K562 treated with DMSO at 1 percent for 4 hours (cell line): ENCODE results near the gene U2AF1L4. TPM values are rescaled to one million over a fixed set of nuclear protein-coding genes. Genes with fewer than 3 reads are reported as not detected.

Experiments used
- total RNA-seq: library from RNA; unstranded; fragments of 300-600 nt; gene quantifications from 2 replicates; pipeline ENCODE4 v1.2.3, GENCODE V29; 2022; ENCODE audit not compliant: insufficient read depth

The U2AF1L4 gene, protein sequence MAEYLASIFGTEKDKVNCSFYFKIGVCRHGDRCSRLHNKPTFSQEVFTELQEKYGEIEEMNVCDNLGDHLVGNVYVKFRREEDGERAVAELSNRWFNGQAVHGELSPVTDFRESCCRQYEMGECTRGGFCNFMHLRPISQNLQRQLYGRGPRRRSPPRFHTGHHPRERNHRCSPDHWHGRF
- total RNA-seq: 4.8 and 6.9 TPM in 2 replicates

DNA sequence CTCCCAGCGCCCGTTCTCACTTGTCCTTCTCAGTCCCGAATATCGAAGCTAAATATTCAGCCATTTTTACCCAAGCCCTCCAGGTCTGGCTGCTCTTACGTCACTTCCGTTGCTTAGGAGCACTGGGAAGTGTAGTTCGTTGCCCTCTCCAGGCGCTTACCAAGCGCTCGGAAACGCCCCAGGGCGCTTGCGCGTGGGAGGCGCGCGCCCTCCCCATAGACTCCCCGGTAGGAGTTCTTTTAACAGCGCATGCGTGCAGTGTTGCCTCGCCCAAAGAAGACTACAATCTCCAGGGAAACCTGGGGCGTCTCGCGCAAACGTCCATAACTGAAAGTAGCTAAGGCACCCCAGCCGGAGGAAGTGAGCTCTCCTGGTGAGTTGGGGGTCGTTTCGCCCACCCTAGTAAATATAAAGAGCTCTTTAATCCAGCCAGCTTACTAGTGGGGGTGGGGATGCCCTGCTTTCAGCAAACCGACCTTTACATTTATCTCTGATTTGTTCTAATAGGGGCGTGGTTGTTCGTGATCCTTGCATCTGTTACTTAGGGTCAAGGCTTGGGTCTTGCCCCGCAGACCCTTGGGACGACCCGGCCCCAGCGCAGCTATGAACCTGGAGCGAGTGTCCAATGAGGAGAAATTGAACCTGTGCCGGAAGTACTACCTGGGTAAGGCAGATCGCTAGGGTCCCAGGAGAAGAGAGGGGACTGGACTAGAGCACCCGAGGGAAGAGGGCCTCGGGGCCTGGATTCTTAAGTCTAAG, at the start of gene U2AF1L4, which contains the start of gene PSENEN:
U2AF1L4 (minus strand) TSS at position 91 of the 759 bp plus-strand sequence; CDS start at position 64, 27 bp downstream.
PSENEN (plus strand) TSS at position 324 of the 759 bp plus-strand sequence; CDS start at position 604, 280 bp downstream.

DNA sequence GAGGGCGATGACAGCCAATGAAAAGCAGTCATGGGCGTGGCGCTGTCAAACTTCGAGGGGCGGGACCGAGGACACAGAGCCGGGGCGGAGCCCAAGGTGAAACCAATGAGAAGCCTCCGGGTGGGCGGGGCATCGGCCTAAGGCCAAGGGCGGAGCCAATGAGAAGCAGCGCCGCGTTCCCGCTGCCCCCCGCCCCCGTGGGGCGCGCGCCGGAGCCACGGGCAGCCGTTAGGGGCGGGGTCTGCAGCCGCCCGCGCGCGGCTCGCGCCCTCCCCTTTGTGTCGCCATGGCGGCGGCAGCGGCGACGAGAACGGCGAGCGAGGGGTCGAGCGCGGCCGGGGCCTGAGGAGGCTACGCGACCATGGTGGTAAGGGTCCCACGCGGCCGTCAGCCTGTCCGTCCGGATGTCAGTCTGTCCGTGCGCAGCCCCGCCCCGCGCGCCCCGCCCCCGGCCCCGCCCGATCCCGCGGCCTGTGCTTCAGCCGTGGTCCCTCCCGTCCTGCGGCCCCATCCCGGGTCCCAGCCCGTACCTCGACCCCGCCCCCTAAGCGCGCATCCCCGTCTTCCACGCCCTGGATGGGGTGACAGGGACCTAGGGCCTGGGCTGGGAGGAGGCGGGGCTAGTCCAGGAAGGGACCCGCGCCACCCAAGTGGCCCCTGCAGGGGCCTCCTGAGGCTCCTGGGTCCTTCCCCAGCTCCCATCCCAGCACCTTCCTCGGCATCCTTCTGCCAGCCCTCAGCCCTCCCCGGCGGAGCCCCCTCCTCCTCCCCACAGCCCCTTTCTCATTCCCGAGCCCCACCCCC, 30.3 kb upstream of the U2AF1L4 start, which contains the start of gene ARHGAP33:
ARHGAP33 (plus strand) TSS at position 267 of the 804 bp plus-strand sequence; CDS start at position 362, 95 bp downstream.

GRCh38 chr19:35757749-35758608, 12.8 kb upstream of the U2AF1L4 start, which contains the start of gene PROSER3:
PROSER3 (plus strand) TSS chr19:35758176; CDS start chr19:35758216, 40 bp downstream.

GRCh38 chr19:35756377-35757230, 11.4 kb upstream of the U2AF1L4 start, which contains the start of gene HSPB6:
HSPB6 (minus strand) TSS chr19:35757029; CDS start chr19:35757008, 21 bp downstream.

DNA sequence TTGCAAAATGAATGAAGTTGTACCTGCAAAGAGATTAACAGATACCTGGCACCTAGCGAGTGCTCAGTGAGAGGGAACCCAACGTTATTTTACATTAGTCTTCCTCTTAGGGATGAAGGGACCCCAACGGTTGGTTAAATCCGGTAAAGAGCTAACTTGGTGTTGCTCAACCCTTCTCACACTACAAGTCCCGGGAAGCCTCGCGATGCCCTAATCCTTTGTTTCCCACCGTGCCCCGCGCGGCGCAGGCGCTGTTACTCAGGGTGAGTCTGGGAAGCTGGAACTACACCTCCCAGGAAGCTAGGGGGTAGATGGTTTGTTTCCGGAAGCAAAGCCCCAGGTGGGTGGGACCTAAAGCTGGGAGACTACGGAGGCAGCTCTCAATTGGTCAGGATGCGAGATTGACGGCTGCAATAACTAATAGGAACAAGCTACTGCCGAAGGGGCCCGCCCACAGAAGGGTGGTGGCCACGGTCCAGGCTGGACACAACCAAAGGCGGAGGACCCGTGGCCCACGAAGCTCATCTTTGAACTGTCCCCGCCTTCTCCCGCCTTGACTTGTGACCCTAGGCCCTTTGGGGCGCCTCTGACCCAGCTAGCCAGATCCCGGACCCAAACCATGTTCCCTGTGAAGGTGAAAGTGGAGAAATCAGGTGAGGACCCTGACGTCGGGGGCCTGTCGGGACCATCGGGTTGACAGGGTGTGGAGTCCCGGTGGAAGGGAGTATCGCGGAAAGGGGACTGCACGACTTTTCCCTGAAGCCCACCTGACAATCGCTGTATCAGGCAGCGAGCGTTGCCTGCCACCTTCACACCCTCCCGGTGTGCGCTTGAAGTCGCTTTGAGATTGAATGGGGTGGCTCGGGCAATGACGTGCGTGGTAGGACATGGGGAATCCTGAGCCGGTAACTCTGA, 3.1 kb upstream of the U2AF1L4 start, which contains the start of gene LIN37:
LIN37 (plus strand) TSS at position 471 of the 915 bp plus-strand sequence; CDS start at position 620, 149 bp downstream.

DNA sequence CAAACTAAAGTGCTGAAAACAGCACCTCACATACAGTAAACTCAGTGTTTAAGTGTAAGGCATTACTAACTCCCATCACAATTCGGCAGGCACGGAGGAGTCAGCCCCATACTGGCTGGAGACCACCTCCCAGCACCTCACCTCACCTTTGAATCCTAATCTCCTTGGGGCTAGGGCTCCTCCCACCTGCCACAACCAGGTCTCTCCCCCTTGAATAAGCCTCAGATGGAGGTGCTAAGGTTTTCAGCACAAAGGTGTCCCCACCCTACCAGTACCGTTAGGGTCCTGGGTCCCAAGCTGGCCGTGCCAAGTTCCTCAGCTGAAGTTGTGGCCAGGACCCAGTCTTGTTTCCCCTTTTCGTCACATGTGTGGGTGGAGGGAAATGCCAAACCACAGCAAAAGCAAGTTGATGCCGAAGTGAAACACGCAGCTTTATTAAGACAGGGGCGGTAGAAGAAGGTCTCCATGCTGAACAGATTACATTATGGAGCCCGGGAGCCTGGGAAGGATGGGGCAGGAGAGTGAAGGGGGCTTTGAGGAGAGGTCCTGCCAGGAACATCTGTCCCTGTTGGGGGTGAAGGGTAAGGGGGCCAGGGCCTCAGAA, 3.0 kb downstream of the U2AF1L4 start, which contains the start of gene IGFLR1:
IGFLR1 (minus strand) TSS at position 332 of the 604 bp plus-strand sequence. CDS start 1,272 bp downstream, outside the sequence.

GRCh38 chr19:35717665-35718344, 27.4 kb downstream of the U2AF1L4 start, which contains the start of gene KMT2B:
KMT2B (plus strand) TSS chr19:35718003; CDS start chr19:35718019, 16 bp downstream.

GRCh38 chr19:35704218-35704617, 41.0 kb downstream of the U2AF1L4 start, which contains the start of gene ZBTB32:
ZBTB32 (plus strand) TSS chr19:35704558; CDS start chr19:35714627, 10,069 bp downstream.

Other genes starting within 250 kb of the U2AF1L4 start
- not detected in 2 replicates for gene DMKN, start 231.8 kb downstream of the U2AF1L4 start, total RNA-seq
- not detected in 2 replicates for gene SBSN, start 217.1 kb downstream of the U2AF1L4 start, total RNA-seq
- gene GAPDHS, start 212.0 kb downstream of the U2AF1L4 start, total RNA-seq: not detected in 2 replicates
- gene TMEM147, start 199.8 kb downstream of the U2AF1L4 start, total RNA-seq: 120 and 136 TPM in 2 replicates
- not detected in 2 replicates for gene ATP4A, start 181.8 kb downstream of the U2AF1L4 start, total RNA-seq
- not detected in 2 replicates for gene PMIS2, start 159.2 kb downstream of the U2AF1L4 start, total RNA-seq
- gene HAUS5, start 132.7 kb downstream of the U2AF1L4 start, total RNA-seq: 21.1 and 22.2 TPM in 2 replicates
- 186 and 211 TPM in 2 replicates for gene RBM42, start 116.4 kb downstream of the U2AF1L4 start, total RNA-seq
- gene ETV2, start 103.7 kb downstream of the U2AF1L4 start, total RNA-seq: not detected in 2 replicates
- 1,092 TPM in 2 replicates for gene COX6B1, start 97.1 kb downstream of the U2AF1L4 start, total RNA-seq
- not detected in 2 replicates for gene UPK1A, start 78.9 kb downstream of the U2AF1L4 start, total RNA-seq
- not detected in 2 replicates for gene ZBTB32, start 40.9 kb downstream of the U2AF1L4 start, total RNA-seq
- 21.9 and 25.7 TPM in 2 replicates for gene KMT2B, start 27.4 kb downstream of the U2AF1L4 start, total RNA-seq
- 6.4 and 16.4 TPM in 2 replicates for gene IGFLR1, start 3.0 kb downstream of the U2AF1L4 start, total RNA-seq
- 34.5 and 42.2 TPM in 2 replicates for gene PSENEN, start 233 bp upstream of the U2AF1L4 start, total RNA-seq
- gene LIN37, start 3.2 kb upstream of the U2AF1L4 start, total RNA-seq: 12.4 and 14.7 TPM in 2 replicates
- gene HSPB6, start 11.6 kb upstream of the U2AF1L4 start, total RNA-seq: 0.99 and 1.4 TPM in 2 replicates
- gene PROSER3, start 12.8 kb upstream of the U2AF1L4 start, total RNA-seq: 12.2 and 14.9 TPM in 2 replicates
- 1.3 and 3.2 TPM in 2 replicates for gene ARHGAP33, start 30.1 kb upstream of the U2AF1L4 start, total RNA-seq
- gene PRODH2, start 67.4 kb upstream of the U2AF1L4 start, total RNA-seq: not detected in 2 replicates
- 1.1 and 3.5 TPM in 2 replicates for gene NPHS1, start 107.1 kb upstream of the U2AF1L4 start, total RNA-seq
- not detected in 2 replicates for gene KIRREL2, start 111.5 kb upstream of the U2AF1L4 start, total RNA-seq
- gene APLP1, start 123.2 kb upstream of the U2AF1L4 start, total RNA-seq: 5.0 and 7.4 TPM in 2 replicates
- gene NFKBID, start 155.1 kb upstream of the U2AF1L4 start, total RNA-seq: 4.9 and 8.8 TPM in 2 replicates
- not detected in 2 replicates for gene HCST, start 157.1 kb upstream of the U2AF1L4 start, total RNA-seq
- 24.4 and 27.1 TPM in 2 replicates for gene TYROBP, start 162.9 kb upstream of the U2AF1L4 start, total RNA-seq
- gene LRFN3, start 191.0 kb upstream of the U2AF1L4 start, total RNA-seq: 0.24 TPM in 1 of 2 replicates, not detected in the other
- gene SDHAF1, start 249.8 kb upstream of the U2AF1L4 start, total RNA-seq: 44.2 and 61.7 TPM in 2 replicates